Measurements from ENCODE around the gene OGFOD3.
"Not testable (repeated sequence)": the region's sequence is repeated elsewhere in the genome, so short reads cannot be mapped to it uniquely, and the experiment has no call there.

OGFOD3 gene

GRCh38 chr17:82373731-82374625 lies 44.4 kb downstream of the OGFOD3 start:
- peaks cover 25 to 46% of the 10 kb centered on the region in 2 donors for H3K27me3 ChIP-seq (ENCODE audit: control insufficient read depth in 2 of 2, insufficient read depth in 2 of 2, low read length in 2 of 2)
- H3K9ac ChIP-seq (ENCODE audit: low read depth in 1 of 2, low read length in 2 of 2), result no peak overlapping the region
- H3K27ac ChIP-seq (ENCODE audit: low read depth in 2 of 2, low read length in 2 of 2), result no peak overlapping the region
- H3K36me3 ChIP-seq (ENCODE audit: control insufficient read depth in 2 of 2, insufficient read depth in 2 of 2, low read length in 2 of 2), result no peaks in the 10 kb centered on the region
- no peak overlapping the region for H3K4me3 ChIP-seq (ENCODE audit: low read length in 2 of 2)
- H3K9me3 ChIP-seq (ENCODE audit: control insufficient read depth in 2 of 2, low read length in 2 of 2), result no peaks in the 10 kb centered on the region
- peaks cover 11 to 12% of the 10 kb centered on the region in 2 donors for H3K4me1 ChIP-seq (ENCODE audit: control insufficient read depth in 2 of 2, insufficient read depth in 2 of 2, low read length in 2 of 2)

- peaks cover 11 to 12% of the 10 kb centered on the region in 2 donors for H3K4me1 ChIP-seq (ENCODE audit: control insufficient read depth in 2 of 2, insufficient read depth in 2 of 2, low read length in 2 of 2)
- H3K4me3 ChIP-seq (ENCODE audit: low read length in 2 of 2); H3K36me3 ChIP-seq (ENCODE audit: control insufficient read depth in 2 of 2, insufficient read depth in 2 of 2, low read length in 2 of 2); H3K9me3 ChIP-seq (ENCODE audit: control insufficient read depth in 2 of 2, low read length in 2 of 2); H3K27ac ChIP-seq (ENCODE audit: low read depth in 2 of 2, low read length in 2 of 2); H3K9ac ChIP-seq (ENCODE audit: low read depth in 1 of 2, low read length in 2 of 2): not testable (repeated sequence)
- peaks cover 23 to 43% of the 10 kb centered on the region in 2 donors for H3K27me3 ChIP-seq (ENCODE audit: control insufficient read depth in 2 of 2, insufficient read depth in 2 of 2, low read length in 2 of 2)
Observed at GRCh38 chr17:82373072-82373452, 45.3 kb downstream of the OGFOD3 start.

DNA sequence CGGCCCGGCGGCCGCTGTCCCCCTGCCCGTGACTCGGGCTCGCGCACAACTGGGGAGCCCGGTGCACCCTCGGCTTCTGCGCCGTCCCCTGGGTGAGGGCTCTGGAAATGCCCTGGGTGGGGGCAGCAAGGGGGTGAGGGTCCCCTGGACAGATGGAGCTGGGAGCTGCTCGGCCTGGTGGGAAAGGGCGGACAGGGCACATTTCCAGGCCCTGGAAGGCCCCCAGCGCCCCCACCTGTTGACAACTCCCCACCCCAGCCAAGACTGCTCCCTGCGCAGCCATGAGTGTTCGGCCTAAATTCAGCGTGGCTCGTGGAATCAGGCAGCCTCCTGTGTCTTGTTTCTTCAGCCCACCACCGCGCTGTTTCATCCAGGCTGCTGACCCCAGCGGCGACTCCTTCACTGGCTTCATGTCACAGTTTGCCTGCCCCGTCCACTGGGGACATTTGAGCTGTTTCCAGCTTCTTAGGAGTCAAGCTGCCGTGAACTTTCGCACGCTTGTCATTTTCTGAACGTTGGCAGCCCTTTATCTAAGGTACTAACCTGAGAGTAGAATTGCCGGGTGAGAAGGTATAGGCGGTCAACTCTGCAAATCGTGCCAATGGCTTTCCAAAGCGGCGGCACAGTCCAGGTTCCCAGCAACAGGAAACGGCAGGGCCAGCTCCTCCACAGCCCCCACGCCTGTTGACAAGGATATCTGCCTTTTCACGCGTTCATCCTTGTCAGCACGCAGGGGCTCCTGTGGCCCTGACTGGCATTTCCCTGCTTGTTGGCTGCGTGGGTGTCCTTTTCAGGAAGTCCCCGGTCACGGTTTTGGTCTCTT lies 45.9 kb downstream of the OGFOD3 start:
- H3K27me3 ChIP-seq (ENCODE audit: control insufficient read depth in 2 of 2, insufficient read depth in 2 of 2, low read length in 2 of 2), result peaks cover 23 to 43% of the 10 kb centered on the region in 2 donors
- H3K9ac ChIP-seq (ENCODE audit: low read depth in 1 of 2, low read length in 2 of 2), result no peak overlapping the region
- no peak overlapping the region for H3K27ac ChIP-seq (ENCODE audit: low read depth in 2 of 2, low read length in 2 of 2)
- no peak overlapping the region for H3K4me3 ChIP-seq (ENCODE audit: low read length in 2 of 2)
- no peaks in the 10 kb centered on the region for H3K9me3 ChIP-seq (ENCODE audit: control insufficient read depth in 2 of 2, low read length in 2 of 2)
- no peaks in the 10 kb centered on the region for H3K36me3 ChIP-seq (ENCODE audit: control insufficient read depth in 2 of 2, insufficient read depth in 2 of 2, low read length in 2 of 2)
- peaks cover 11 to 12% of the 10 kb centered on the region in 2 donors for H3K4me1 ChIP-seq (ENCODE audit: control insufficient read depth in 2 of 2, insufficient read depth in 2 of 2, low read length in 2 of 2)

- Histone ChIP-seq H3K4me3 (ENCODE audit: low read length in 2 of 2) (peak within 1 kb of the TSS; percentile 36 to 64), H3K9ac (ENCODE audit: low read depth in 1 of 2, low read length in 2 of 2) (no peak within 1 kb of the TSS), H3K9me3 (ENCODE audit: control insufficient read depth in 2 of 2, low read length in 2 of 2) (no peaks in the 10 kb centered on the region), H3K27ac (ENCODE audit: low read depth in 2 of 2, low read length in 2 of 2) (no peak within 1 kb of the TSS), H3K36me3 (ENCODE audit: control insufficient read depth in 2 of 2, insufficient read depth in 2 of 2, low read length in 2 of 2) (no peaks in the 10 kb centered on the region), H3K4me1 (ENCODE audit: control insufficient read depth in 2 of 2, insufficient read depth in 2 of 2, low read length in 2 of 2) (peaks cover 11 to 13% of the 10 kb centered on the region in 2 donors), H3K27me3 (ENCODE audit: control insufficient read depth in 2 of 2, insufficient read depth in 2 of 2, low read length in 2 of 2) (peaks cover 23 to 43% of the 10 kb centered on the region in 2 donors)
Observed at GRCh38 chr17:82371333-82372248, 46.8 kb downstream of the OGFOD3 start, which contains the start of gene UTS2R. UTS2R (plus strand) TSS chr17:82371765; CDS start chr17:82374325, 2,560 bp downstream.

- Histone ChIP-seq H3K36me3 (ENCODE audit: control insufficient read depth in 2 of 2, insufficient read depth in 2 of 2, low read length in 2 of 2) (no peaks in the 10 kb centered on the region), H3K9ac (ENCODE audit: low read depth in 1 of 2, low read length in 2 of 2) (no peak overlapping the region), H3K4me1 (ENCODE audit: control insufficient read depth in 2 of 2, insufficient read depth in 2 of 2, low read length in 2 of 2) (peaks cover 11 to 16% of the 10 kb centered on the region in 2 donors), H3K4me3 (ENCODE audit: low read length in 2 of 2) (peak overlapping the region; percentile 36 to 64), H3K27me3 (ENCODE audit: control insufficient read depth in 2 of 2, insufficient read depth in 2 of 2, low read length in 2 of 2) (peaks cover 19 to 40% of the 10 kb centered on the region in 2 donors), H3K9me3 (ENCODE audit: control insufficient read depth in 2 of 2, low read length in 2 of 2) (no peaks in the 10 kb centered on the region), H3K27ac (ENCODE audit: low read depth in 2 of 2, low read length in 2 of 2) (no peak overlapping the region)
Observed at GRCh38 chr17:82370471-82371332, 47.7 kb downstream of the OGFOD3 start.

GRCh38 chr17:82369211-82369610 lies 49.2 kb downstream of the OGFOD3 start:
- Histone ChIP-seq H3K27ac (ENCODE audit: low read depth in 2 of 2, low read length in 2 of 2) (no peak overlapping the region), H3K9ac (ENCODE audit: low read depth in 1 of 2, low read length in 2 of 2) (no peak overlapping the region), H3K27me3 (ENCODE audit: control insufficient read depth in 2 of 2, insufficient read depth in 2 of 2, low read length in 2 of 2) (peaks cover 15 to 33% of the 10 kb centered on the region in 2 donors)

GRCh38 chr17:82367724-82368524 lies 50.5 kb downstream of the OGFOD3 start:
- no peak overlapping the region for H3K27ac ChIP-seq (ENCODE audit: low read depth in 2 of 2, low read length in 2 of 2)
- H3K9me3 ChIP-seq (ENCODE audit: control insufficient read depth in 2 of 2, low read length in 2 of 2), result no peaks in the 10 kb centered on the region
- H3K4me1 ChIP-seq (ENCODE audit: control insufficient read depth in 2 of 2, insufficient read depth in 2 of 2, low read length in 2 of 2), result peaks cover 11 to 16% of the 10 kb centered on the region in 2 donors
- H3K36me3 ChIP-seq (ENCODE audit: control insufficient read depth in 2 of 2, insufficient read depth in 2 of 2, low read length in 2 of 2), result no peaks in the 10 kb centered on the region
- no peak overlapping the region for H3K9ac ChIP-seq (ENCODE audit: low read depth in 1 of 2, low read length in 2 of 2)
- peaks cover 9 to 24% of the 10 kb centered on the region in 2 donors for H3K27me3 ChIP-seq (ENCODE audit: control insufficient read depth in 2 of 2, insufficient read depth in 2 of 2, low read length in 2 of 2)
- no peak overlapping the region for H3K4me3 ChIP-seq (ENCODE audit: low read length in 2 of 2)

More at GRCh38 chr17:82369211-82369610, 49.2 kb downstream of the OGFOD3 start:
- no peak overlapping the region for H3K4me3 ChIP-seq (ENCODE audit: low read length in 2 of 2)
- H3K4me1 ChIP-seq (ENCODE audit: control insufficient read depth in 2 of 2, insufficient read depth in 2 of 2, low read length in 2 of 2), result peaks cover 11 to 16% of the 10 kb centered on the region in 2 donors
- H3K36me3 ChIP-seq (ENCODE audit: control insufficient read depth in 2 of 2, insufficient read depth in 2 of 2, low read length in 2 of 2), result no peaks in the 10 kb centered on the region
- H3K9me3 ChIP-seq (ENCODE audit: control insufficient read depth in 2 of 2, low read length in 2 of 2), result no peaks in the 10 kb centered on the region

GRCh38 chr17:82366749-82367148 lies 51.6 kb downstream of the OGFOD3 start:
- no peaks in the 10 kb centered on the region for H3K36me3 ChIP-seq (ENCODE audit: control insufficient read depth in 2 of 2, insufficient read depth in 2 of 2, low read length in 2 of 2)
- H3K4me3 ChIP-seq (ENCODE audit: low read length in 2 of 2), result no peak overlapping the region
- no peak overlapping the region for H3K27ac ChIP-seq (ENCODE audit: low read depth in 2 of 2, low read length in 2 of 2)
- peaks cover 11 to 13% of the 10 kb centered on the region in 2 donors for H3K4me1 ChIP-seq (ENCODE audit: control insufficient read depth in 2 of 2, insufficient read depth in 2 of 2, low read length in 2 of 2)
- no peak overlapping the region for H3K9ac ChIP-seq (ENCODE audit: low read depth in 1 of 2, low read length in 2 of 2)
- H3K9me3 ChIP-seq (ENCODE audit: control insufficient read depth in 2 of 2, low read length in 2 of 2), result no peaks in the 10 kb centered on the region
- H3K27me3 ChIP-seq (ENCODE audit: control insufficient read depth in 2 of 2, insufficient read depth in 2 of 2, low read length in 2 of 2), result peaks cover 3 to 14% of the 10 kb centered on the region in 2 donors
